RWPE1 (cell line): ENCODE measurements around the gene SLC19A1.

Source experiments
- CTCF ChIA-PET: fragments of 350-600 bp; sonication (Branson Sonifier 250); formaldehyde crosslinking; extraction: SDS; loops from one replicate; lab custom pipeline; 2021; lab: Yijun Ruan, JAX
- POLR2A ChIA-PET: fragments of 400-600 bp; formaldehyde crosslinking; extraction: SDS; loops from one replicate; lab custom pipeline; 2020; ENCODE audit warnings: antibody characterized with exemption; ENCODE audit not compliant: low non-redundant PET; lab: Yijun Ruan, JAX
- DNase-seq: peaks from one replicate; pipeline ENCODE4 v3.0.0; 2012; ENCODE audit warnings: low spot score
- H3K27ac ChIP-seq: fragments of 450-650 bp; 2 replicates; pipeline ENCODE4 v1.5.1; 2017
- TF ChIP-seq, protein P1 (sequence below): fragments of 450-650 bp; conservative IDR thresholded peaks from 2 replicates; pipeline ENCODE4 v1.5.1; 2017; ENCODE audit warnings: low read depth, mild to moderate bottlenecking

Gene SLC19A1

GRCh38 chr21:45471525-45472221 is 70.6 kb downstream of the SLC19A1 start:
- TF ChIP-seq, protein P1, sequence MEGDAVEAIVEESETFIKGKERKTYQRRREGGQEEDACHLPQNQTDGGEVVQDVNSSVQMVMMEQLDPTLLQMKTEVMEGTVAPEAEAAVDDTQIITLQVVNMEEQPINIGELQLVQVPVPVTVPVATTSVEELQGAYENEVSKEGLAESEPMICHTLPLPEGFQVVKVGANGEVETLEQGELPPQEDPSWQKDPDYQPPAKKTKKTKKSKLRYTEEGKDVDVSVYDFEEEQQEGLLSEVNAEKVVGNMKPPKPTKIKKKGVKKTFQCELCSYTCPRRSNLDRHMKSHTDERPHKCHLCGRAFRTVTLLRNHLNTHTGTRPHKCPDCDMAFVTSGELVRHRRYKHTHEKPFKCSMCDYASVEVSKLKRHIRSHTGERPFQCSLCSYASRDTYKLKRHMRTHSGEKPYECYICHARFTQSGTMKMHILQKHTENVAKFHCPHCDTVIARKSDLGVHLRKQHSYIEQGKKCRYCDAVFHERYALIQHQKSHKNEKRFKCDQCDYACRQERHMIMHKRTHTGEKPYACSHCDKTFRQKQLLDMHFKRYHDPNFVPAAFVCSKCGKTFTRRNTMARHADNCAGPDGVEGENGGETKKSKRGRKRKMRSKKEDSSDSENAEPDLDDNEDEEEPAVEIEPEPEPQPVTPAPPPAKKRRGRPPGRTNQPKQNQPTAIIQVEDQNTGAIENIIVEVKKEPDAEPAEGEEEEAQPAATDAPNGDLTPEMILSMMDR, result no peak
- no peak for DNase-seq
- ChIA-PET POLR2A (no interaction called here), CTCF (interaction anchor here (0.6 to 1.1 kb wide), 2 partner anchors 114 to 200 kb away, joined by 3 to 4 read pairs; no protein-coding TSS in a partner anchor)
- peak overlapping the region; percentile 97 for H3K27ac ChIP-seq

GRCh38 chr21:45470773-45471524 is 71.3 kb downstream of the SLC19A1 start:
- TF ChIP-seq, protein P1, result no peak
- peak overlapping the region; percentile 97 for H3K27ac ChIP-seq
- ChIA-PET POLR2A (no interaction called here), CTCF (interaction anchor here (1.1 kb wide), 1 partner anchor 199 kb away, joined by 4 read pairs; no protein-coding TSS in a partner anchor)
- peak; percentile 69 for DNase-seq

DNA sequence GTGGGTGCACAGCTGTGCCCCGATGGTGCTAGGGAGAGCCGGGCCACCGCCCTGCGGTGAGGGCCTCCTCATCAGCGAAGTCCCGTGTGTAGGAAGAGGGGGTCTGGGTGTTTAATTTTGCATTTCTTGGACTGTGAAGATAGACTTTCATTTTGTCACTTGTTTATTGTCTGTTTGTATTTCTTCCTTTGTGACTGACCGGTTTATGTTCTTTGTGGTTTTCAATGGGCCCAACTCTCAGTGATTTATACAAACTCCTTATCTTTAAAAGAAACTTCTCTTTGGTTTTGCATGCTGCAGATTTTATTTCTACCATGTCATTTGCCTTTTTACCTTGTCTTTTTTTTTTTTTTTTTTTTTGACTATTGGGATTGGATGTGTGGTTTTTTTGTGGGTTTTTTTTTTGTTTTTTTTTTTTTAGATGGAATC is 72.1 kb downstream of the SLC19A1 start:
- TF ChIP-seq, protein P1, result no peak
- ChIA-PET CTCF (no interaction called here), POLR2A (no interaction called here)
- peak overlapping the region; percentile 97 for H3K27ac ChIP-seq
- DNase-seq, result no peak

GRCh38 chr21:45469273-45470086 is 72.8 kb downstream of the SLC19A1 start:
- ChIA-PET CTCF (no interaction called here), POLR2A (no interaction called here)
- TF ChIP-seq, protein P1, result no peak
- no peak for DNase-seq
- H3K27ac ChIP-seq, result peak overlapping the region; percentile 97

GRCh38 chr21:45468971-45469272 is 73.3 kb downstream of the SLC19A1 start:
- no peak for DNase-seq
- ChIA-PET POLR2A (no interaction called here), CTCF (no interaction called here)
- TF ChIP-seq, protein P1, result no peak
- no peak overlapping the region; the same call in 1 of the 2 replicates for H3K27ac ChIP-seq
